Cardiac muscle cell (in vitro differentiated cells and primary cell): ENCODE results near the gene TAF4. TPM values are rescaled to one million over a fixed set of nuclear protein-coding genes. Genes with fewer than 3 reads are reported as not detected.

Experiments used
- DNase-seq, 2 donors: peaks; one replicate each; pipeline versions ENCODE4 v3.0.0 to v3.0.0-alpha.2; 2010 to 2017; ENCODE audit warnings: low read depth in 1 of 2, low spot score in 1 of 2
- H3K27ac ChIP-seq: fragments of 200-600 bp; sonication (generic); 2 replicates; pipeline ENCODE4 v1.5.1; 2016
- H3K27me3 ChIP-seq: fragments of 200-600 bp; sonication (generic); 2 replicates; pipeline ENCODE4 v1.6.0; 2016; ENCODE audit warnings: control low read depth
- H3K36me3 ChIP-seq: fragments of 200-600 bp; sonication (generic); 2 replicates; pipeline ENCODE4 v1.5.1; 2016; ENCODE audit warnings: control low read depth
- H3K4me1 ChIP-seq: fragments of 200-600 bp; sonication (generic); 2 replicates; pipeline ENCODE4 v1.8.1; 2017; ENCODE audit warnings: low read depth, mild to moderate bottlenecking, mixed run types
- H3K4me3 ChIP-seq: fragments of 200-600 bp; sonication (generic); 2 replicates; pipeline ENCODE4 v1.5.1; 2016; ENCODE audit warnings: mild to moderate bottlenecking
- H3K9me3 ChIP-seq: fragments of 200-600 bp; sonication (generic); 2 replicates; pipeline ENCODE4 v1.5.1; 2017; ENCODE audit warnings: low read depth, mild to moderate bottlenecking, control low read depth
- CTCF ChIP-seq: IDR thresholded peaks from 2 replicates; pipeline ENCODE4 v1.5.1; 2012; ENCODE audit warnings: low read depth, mild to moderate bottlenecking, low read length
- polyA plus RNA-seq: library from polyadenylated mRNA; unstranded; fragments of >200 nt; fragmentation: Nextera tagmentation; extraction: Ambion mirVana; gene quantifications from 2 replicates; pipeline ENCODE4 v1.2.1, GENCODE V29; 2016
- total RNA-seq: library from RNA; depleted of rRNA; stranded (reverse); fragments of >200 nt; gene quantifications from 2 replicates; pipeline ENCODE4 v1.2.3, GENCODE V29; 2016

TAF4 gene
- total and polyA plus RNA-seq, 2 experiments from 2014 or later = 3.7 to 21.1 TPM

- TF ChIP-seq CTCF = no peak
- H3K4me1 ChIP-seq = peaks cover 39% of the 10 kb centered on the region
- no peaks in the 10 kb centered on the region for H3K36me3 ChIP-seq
- H3K9me3 ChIP-seq = no peaks in the 10 kb centered on the region
- DNase-seq = peak in 1 of 2 donors; percentile 68
- H3K4me3 ChIP-seq = peak overlapping the region; percentile 86
- no peaks in the 10 kb centered on the region for H3K27me3 ChIP-seq
- peak overlapping the region; percentile 81 for H3K27ac ChIP-seq
Measured at GRCh38 chr20:62064770-62065673, 659 bp downstream of the TAF4 start.

- TF ChIP-seq CTCF = no peak
Measured at GRCh38 chr20:62063981-62064769, 1.5 kb downstream of the TAF4 start.

GRCh38 chr20:62063315-62063980 lies 2.2 kb downstream of the TAF4 start:
- H3K27me3 ChIP-seq = no peaks in the 10 kb centered on the region
- peak; percentile 35 to 45 for DNase-seq
- peak overlapping the region; percentile 37 for H3K4me3 ChIP-seq
- H3K27ac ChIP-seq = no peak overlapping the region
- no peaks in the 10 kb centered on the region for H3K36me3 ChIP-seq
- no peak for TF ChIP-seq CTCF
- no peaks in the 10 kb centered on the region for H3K9me3 ChIP-seq
- peaks cover 39% of the 10 kb centered on the region for H3K4me1 ChIP-seq

More at GRCh38 chr20:62063981-62064769, 1.5 kb downstream of the TAF4 start:
- Histone ChIP-seq H3K9me3 (no peaks in the 10 kb centered on the region), H3K36me3 (no peaks in the 10 kb centered on the region), H3K4me3 (peak overlapping the region; percentile 37), H3K27ac (no peak overlapping the region), H3K27me3 (no peaks in the 10 kb centered on the region), H3K4me1 (peaks cover 39% of the 10 kb centered on the region)
- DNase-seq = peak in 1 of 2 donors; percentile 56

- Histone ChIP-seq H3K27me3 (no peaks in the 10 kb centered on the region), H3K4me1 (peaks cover 35% of the 10 kb centered on the region), H3K27ac (no peak overlapping the region), H3K36me3 (no peaks in the 10 kb centered on the region), H3K9me3 (no peaks in the 10 kb centered on the region), H3K4me3 (no peak overlapping the region)
- no peak for TF ChIP-seq CTCF
- DNase-seq = no peak
Measured at GRCh38 chr20:62062661-62063314, 2.9 kb downstream of the TAF4 start.
